A549 (cell line): ENCODE results near the gene CTNND2. TPM values are rescaled to one million over a fixed set of nuclear protein-coding genes. Genes with fewer than 3 reads are reported as not detected.

Source experiments
- ATAC-seq, 2 experiments: fragments of 200-7000 bp in 1 of 2; fragments of >200 bp in 1 of 2; cut with Nextera tagmentation in 1 of 2; cut with Tn5 transposase in 1 of 2; 3 replicates each; pipeline versions ENCODE4 v1.8.0 to v1.9.1; 2018 to 2020; ENCODE audit warnings: mild to moderate bottlenecking in 1 of 2, moderate library complexity in 1 of 2
- CTCF ChIA-PET: fragments of 300-600 bp; sonication (Branson Sonifier 250); formaldehyde crosslinking; extraction: SDS; loops from one replicate; lab custom pipeline; 2021; ENCODE audit warnings: antibody characterized with exemption, inconsistent platforms; lab: Yijun Ruan, JAX
- POLR2A ChIA-PET: fragments of 350-600 bp; formaldehyde crosslinking; extraction: SDS; loops from one replicate; lab custom pipeline; 2021; ENCODE audit warnings: antibody characterized with exemption, inconsistent platforms; lab: Yijun Ruan, JAX
- DNase-seq, 2 experiments: peaks; one replicate each; pipeline versions ENCODE4 v3.0.0 to v3.0.0-alpha.2; 2011 to 2016; ENCODE audit warnings: low read depth in 1 of 2, low spot score in 1 of 2
- FAIRE-seq: peaks from 2 replicates; lab custom pipeline; 2011; peaks lifted over from hg19 to GRCh38; lab: Jason Lieb, UNC
- H3K27ac ChIP-seq, 2 experiments: fragments of >200 bp; sonication (Bioruptor Twin); formaldehyde crosslinking; 3 replicates each; pipeline ENCODE4 v1.5.1; 2016 to 2017
- H3K4me1 ChIP-seq: fragments of >200 bp; sonication (Bioruptor Twin); formaldehyde crosslinking; 3 replicates; pipeline ENCODE4 v1.6.1; 2016
- H3K4me2 ChIP-seq: fragments of >200 bp; sonication (Bioruptor Twin); formaldehyde crosslinking; 3 replicates; pipeline ENCODE4 v1.6.1; 2016
- H3K4me3 ChIP-seq: fragments of >200 bp; sonication (Bioruptor Twin); formaldehyde crosslinking; 3 replicates; pipeline ENCODE4 v1.5.1; 2016
- H3K9me3 ChIP-seq: fragments of >200 bp; sonication (Bioruptor Twin); formaldehyde crosslinking; 3 replicates; pipeline ENCODE4 v1.6.1; 2016
- ATOH8 ChIP-seq: fragments of 250-450 bp; sonication (Bioruptor Pico); IDR thresholded peaks from 2 replicates; pipeline ENCODE4 v1.5.0; 2020; ENCODE audit warnings: low read depth, mild to moderate bottlenecking, moderate library complexity
- CBX2 ChIP-seq: fragments of 200-600 bp; sonication (generic); IDR thresholded peaks from 2 replicates; pipeline ENCODE4 v1.6.1; 2016; ENCODE audit warnings: low read depth, mild to moderate bottlenecking, borderline replicate concordance
- CHD2 ChIP-seq: fragments of 150-350 bp; IDR thresholded peaks from 2 replicates; pipeline ENCODE4 v1.6.1; 2014; ENCODE audit warnings: low read length; ENCODE audit not compliant: partially characterized antibody
- CTCF ChIP-seq: fragments of >200 bp; sonication (Bioruptor Twin); formaldehyde crosslinking; IDR thresholded peaks from 3 replicates; pipeline ENCODE4 v1.5.1; 2016
- ELK1 ChIP-seq: fragments of 150-350 bp; IDR thresholded peaks from 2 replicates; pipeline ENCODE4 v1.6.1; 2014; ENCODE audit warnings: low read depth, mild to moderate bottlenecking, low read length
- EP300 ChIP-seq, 2 experiments: fragments of >200 bp; sonication (Bioruptor Twin); formaldehyde crosslinking; IDR thresholded peaks; 2 replicates in 1 of 2; 3 replicates in 1 of 2; pipeline ENCODE4 v1.6.1; 2016 to 2017
- FOSB ChIP-seq: fragments of 250-450 bp; sonication (Bioruptor Pico); IDR thresholded peaks from 2 replicates; pipeline ENCODE4 v1.5.0; 2020; ENCODE audit warnings: mild to moderate bottlenecking, moderate library complexity
- HEYL ChIP-seq: fragments of 250-450 bp; sonication (Bioruptor Pico); IDR thresholded peaks from 2 replicates; pipeline ENCODE4 v1.8.0; 2021; ENCODE audit warnings: mild to moderate bottlenecking, moderate library complexity
- HMGXB4 ChIP-seq: fragments of 250-450 bp; sonication (Bioruptor Pico); IDR thresholded peaks from 2 replicates; pipeline ENCODE4 v1.5.0; 2021; ENCODE audit warnings: mild to moderate bottlenecking, moderate library complexity, borderline replicate concordance
- JUNB ChIP-seq: fragments of >200 bp; sonication (Bioruptor Twin); formaldehyde crosslinking; IDR thresholded peaks from 2 replicates; pipeline ENCODE4 v1.6.1; 2016
- KDM5A ChIP-seq: fragments of 200-600 bp; sonication (generic); IDR thresholded peaks from 2 replicates; pipeline ENCODE4 v1.6.1; 2016; ENCODE audit warnings: antibody characterized with exemption, mild to moderate bottlenecking
- MAFK ChIP-seq: fragments of 450-650 bp; IDR thresholded peaks from 2 replicates; pipeline ENCODE4 v1.6.1; 2014; ENCODE audit not compliant: partially characterized antibody
- MYC ChIP-seq: IDR thresholded peaks from 2 replicates; pipeline ENCODE4 v1.6.1; 2012; ENCODE audit warnings: mild to moderate bottlenecking, inconsistent platforms, low read length, improper control_type of control experiment, borderline replicate concordance
- NFE2L2 ChIP-seq: fragments of 150-350 bp; conservative IDR thresholded peaks from 2 replicates; pipeline ENCODE4 v1.6.1; 2014; ENCODE audit warnings: low read length
- POLR2A ChIP-seq: IDR thresholded peaks from 2 replicates; pipeline ENCODE4 v1.6.1; 2012; ENCODE audit warnings: mild to moderate bottlenecking, low read length
- POLR2AphosphoS2 ChIP-seq: conservative IDR thresholded peaks from 2 replicates; pipeline ENCODE4 v1.6.1; 2012; ENCODE audit warnings: low read length, improper control_type of control experiment, inconsistent platforms
- RARB ChIP-seq: fragments of 250-450 bp; sonication (Bioruptor Pico); IDR thresholded peaks from 2 replicates; pipeline ENCODE4 v1.8.0; 2021; ENCODE audit warnings: mild to moderate bottlenecking, moderate library complexity
- SMC3 ChIP-seq: fragments of >200 bp; sonication (Bioruptor Twin); formaldehyde crosslinking; IDR thresholded peaks from 3 replicates; pipeline ENCODE4 v1.6.1; 2018; ENCODE audit warnings: inconsistent platforms
- SREBF2 ChIP-seq: fragments of 450-650 bp; IDR thresholded peaks from 2 replicates; pipeline ENCODE4 v1.6.1; 2014; ENCODE audit warnings: mild to moderate bottlenecking, moderate library complexity
- ZSCAN20 ChIP-seq: fragments of 250-450 bp; sonication (Bioruptor Pico); IDR thresholded peaks from 2 replicates; pipeline ENCODE4 v1.8.0; 2022; ENCODE audit warnings: mild to moderate bottlenecking, moderate library complexity
- WGBS: methylation state at CpG from one replicate; pipeline ENCODE4 v1.1.6; 2017; ENCODE audit errors: missing lambda C conversion rate; 5-methylcytosine and 5-hydroxymethylcytosine counted together
- polyA plus RNA-seq, 4 experiments: library from polyadenylated mRNA; depleted of rRNA in 3 of 4; stranded (reverse); fragments of >200 nt; fragmentation: RNase III in 1 of 4; extraction: RNeasy Plus Mini Kit Qiagen cat#74134 plus additional on column Dnase treatment in 1 of 4; gene quantifications; 2 replicates in 3 of 4; 3 replicates in 1 of 4; pipeline ENCODE4 v1.2.3, GENCODE V29; 2011 to 2017

Gene CTNND2
- polyA plus RNA-seq, 2 of the 4 experiments (the other 2 are of a cell fraction) = not detected

DNA sequence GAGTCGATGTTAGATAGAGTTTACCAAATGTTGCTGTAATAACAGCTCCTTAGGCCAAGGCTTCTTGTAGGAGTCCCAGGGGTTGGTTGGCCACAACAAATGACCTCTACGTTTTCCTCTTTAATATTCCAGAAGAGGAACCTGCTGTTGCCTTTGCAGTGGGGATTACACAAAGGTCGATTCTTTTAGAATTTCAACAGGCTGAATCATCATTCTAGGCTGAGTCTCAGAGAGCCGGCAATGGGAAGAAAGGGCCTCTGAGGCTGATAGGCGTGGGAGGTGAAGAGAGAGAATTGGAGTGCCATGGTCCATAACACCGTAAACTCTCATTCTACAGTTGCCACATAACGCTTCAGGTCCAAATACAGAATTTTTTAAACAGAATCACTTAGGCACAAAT lies 737.3 kb downstream of the CTNND2 start:
- ChIA-PET CTCF (no interaction called here), POLR2A (no interaction called here)
- WGBS = 22% methylated on average over 7 of the region's 7 CpGs
- Histone ChIP-seq H3K4me3 (no peak overlapping the region), H3K9me3 (no peaks in the 10 kb centered on the region), H3K4me2 (no peak overlapping the region), H3K4me1 (no peaks in the 10 kb centered on the region), H3K27ac (no peak overlapping the region)
- FAIRE-seq (no peak), DNase-seq (no peak), ATAC-seq (no peak)
- no peak for TF ChIP-seq ATOH8 (CRISPR knock-in tag)
- TF ChIP-seq KDM5A = no peak
- no peak for TF ChIP-seq CHD2
- TF ChIP-seq SMC3 = no peak
- TF ChIP-seq ELK1 = no peak
- TF ChIP-seq POLR2AphosphoS2 = no peak
- TF ChIP-seq EP300 (IDR thresholded peaks at IDR 0.05) = no peak
- TF ChIP-seq JUNB = no peak
- TF ChIP-seq SREBF2 = no peak
- TF ChIP-seq CBX2 = no peak

DNA sequence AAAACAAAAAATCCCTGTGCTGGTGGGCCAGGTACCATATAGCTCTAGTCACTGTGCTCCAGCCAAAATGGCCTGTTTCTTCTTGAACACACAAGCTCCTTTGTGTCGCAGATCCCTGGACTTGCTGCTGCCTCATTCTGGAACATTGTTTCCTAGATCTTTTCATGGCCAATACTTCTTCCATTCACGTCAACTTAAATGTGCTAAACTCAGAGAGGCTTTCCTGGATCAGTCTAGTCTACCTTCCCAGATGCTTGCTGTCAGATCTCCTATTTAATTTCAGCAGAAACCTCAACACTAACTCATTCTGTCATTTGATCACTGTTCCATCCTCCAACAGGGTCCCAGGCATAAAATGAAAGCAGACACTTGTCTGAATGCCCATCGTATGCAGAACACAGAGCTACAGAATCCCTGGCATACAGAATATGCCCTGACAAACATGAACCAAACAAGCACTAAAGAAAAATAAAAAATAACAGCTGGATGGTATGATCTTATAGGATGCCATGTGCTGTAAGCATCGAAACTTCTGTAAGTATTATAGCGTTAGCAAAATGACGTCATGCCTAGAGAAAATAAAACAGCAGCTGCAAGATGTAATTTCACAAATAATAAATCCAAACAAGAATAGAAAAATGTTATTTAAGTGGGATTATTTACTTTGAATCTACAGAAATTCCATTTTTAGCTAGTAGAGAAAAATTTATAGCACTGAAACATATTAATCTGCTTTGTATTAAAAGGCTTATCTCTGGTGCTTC lies 739.5 kb downstream of the CTNND2 start:
- DNase-seq (no peak), ATAC-seq (no peak), FAIRE-seq (no peak)
- Histone ChIP-seq H3K4me3 (no peak overlapping the region), H3K4me1 (no peaks in the 10 kb centered on the region), H3K4me2 (no peak overlapping the region), H3K27ac (no peak overlapping the region), H3K9me3 (no peaks in the 10 kb centered on the region)
- TF ChIP-seq ATOH8 (CRISPR knock-in tag) = no peak
- CTCF ChIA-PET = no interaction called here
- POLR2A ChIA-PET = no interaction called here
- WGBS = 28% methylated on average over 6 of the region's 6 CpGs

- no peaks in the 10 kb centered on the region for H3K9me3 ChIP-seq
- no peak overlapping the region for H3K4me2 ChIP-seq
- H3K4me1 ChIP-seq = no peaks in the 10 kb centered on the region
- no peak for FAIRE-seq
- ChIA-PET POLR2A (no interaction called here), CTCF (no interaction called here)
- H3K27ac ChIP-seq = no peak overlapping the region
- ATAC-seq = no peak
- no peak overlapping the region for H3K4me3 ChIP-seq
- TF ChIP-seq CTCF = no peak
- TF ChIP-seq FOSB = no peak
- no peak for TF ChIP-seq MYC
- no peak for TF ChIP-seq HMGXB4
- no peak for TF ChIP-seq ZSCAN20
- TF ChIP-seq JUNB = no peak
- TF ChIP-seq RARB (CRISPR knock-in tag) = no peak
- no peak for TF ChIP-seq POLR2A
- no peak for TF ChIP-seq KDM5A
- TF ChIP-seq SMC3 = no peak
- TF ChIP-seq CBX2 = no peak
- TF ChIP-seq MAFK = no peak
- no peak for TF ChIP-seq NFE2L2
- no peak for TF ChIP-seq HEYL (CRISPR knock-in tag)
- DNase-seq = no peak
- 3% methylated on average over 3 of the region's 3 CpGs for WGBS
These were observed 747.1 kb downstream of the CTNND2 start for GRCh38 chr5:11157132-11157531.
